HG02885 (cell line): Measurements from ENCODE around the gene ATP6V1B1.

Source experiments
- ATAC-seq: cut with Tn5 transposase; IDR thresholded peaks from one replicate; pipeline ENCODE4 v1.9.1; 2021; ENCODE audit warnings: mild to moderate bottlenecking; ENCODE audit not compliant: unreplicated experiment, poor library complexity

The ATP6V1B1 gene

DNA sequence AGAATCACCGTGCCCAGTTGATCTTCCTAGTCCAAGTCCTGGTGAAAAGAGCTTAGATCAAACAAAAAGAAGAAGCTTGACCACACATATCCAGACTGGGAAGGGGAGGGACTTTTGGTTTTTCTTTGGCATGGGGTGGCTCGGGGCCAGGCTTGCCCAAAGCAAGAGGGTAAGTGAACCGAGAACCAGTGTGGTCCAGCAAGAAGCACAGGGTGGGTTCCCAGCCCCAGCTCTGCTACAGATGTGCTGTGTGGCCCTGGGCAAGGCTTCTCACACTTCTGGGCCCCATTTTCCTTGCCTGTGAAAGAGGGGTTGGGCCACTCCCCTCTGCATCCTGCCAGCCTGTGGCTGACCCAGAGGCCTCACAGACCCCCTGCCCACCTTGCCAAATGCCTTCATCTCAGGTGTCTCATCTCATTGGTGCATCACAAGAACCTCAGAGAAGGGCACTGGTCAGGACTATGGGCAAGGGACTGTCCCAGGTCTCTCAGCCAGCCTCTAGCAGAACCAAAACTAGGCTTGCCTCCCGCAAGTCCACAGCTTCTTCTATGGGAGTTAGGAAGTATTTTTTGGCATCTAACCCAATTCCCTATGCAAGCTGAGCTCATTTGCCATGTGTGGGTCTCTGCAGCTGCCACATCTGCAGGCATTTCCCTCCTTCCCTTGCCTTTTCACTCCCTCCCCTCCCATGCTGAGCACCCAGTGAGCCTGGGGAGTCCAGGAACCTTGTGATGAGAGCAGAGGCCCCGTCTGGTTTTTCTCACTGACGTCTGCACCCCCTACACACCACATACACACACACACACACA, 6.9 kb downstream of the ATP6V1B1 start:
- ATAC-seq = no peak

DNA sequence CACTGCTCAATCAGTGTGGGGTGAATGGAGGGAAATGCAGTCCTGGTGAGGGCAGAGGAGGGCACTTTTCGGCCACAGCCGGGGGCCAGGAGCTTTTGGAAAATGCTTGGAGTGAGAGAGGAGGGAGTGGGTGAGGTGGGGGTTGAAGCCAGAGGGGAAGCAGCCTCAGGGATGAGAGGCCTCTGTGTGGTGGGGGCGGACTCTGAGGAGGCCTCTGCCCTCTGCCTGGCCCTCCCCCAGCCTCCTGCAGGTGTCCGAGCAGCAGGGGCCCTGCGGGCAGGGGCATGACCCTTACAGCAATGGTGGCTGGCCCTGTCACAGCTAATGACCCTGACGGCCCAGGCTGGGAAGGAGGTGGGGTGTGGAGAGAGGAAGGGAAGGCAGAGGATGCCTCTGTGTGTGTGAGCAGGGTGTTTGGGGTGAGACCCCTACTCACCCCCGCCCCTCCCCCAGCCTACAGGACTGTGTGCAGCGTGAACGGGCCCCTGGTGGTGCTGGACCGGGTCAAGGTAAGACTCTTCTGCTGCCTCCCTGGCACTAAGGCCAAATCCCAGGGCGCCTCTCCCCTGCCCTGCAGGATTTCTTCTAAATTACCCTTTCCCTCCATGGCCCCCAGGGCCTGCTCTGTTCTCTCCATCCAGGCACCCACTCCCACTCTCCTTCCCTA, 7.6 kb downstream of the ATP6V1B1 start:
- no peak for ATAC-seq

DNA sequence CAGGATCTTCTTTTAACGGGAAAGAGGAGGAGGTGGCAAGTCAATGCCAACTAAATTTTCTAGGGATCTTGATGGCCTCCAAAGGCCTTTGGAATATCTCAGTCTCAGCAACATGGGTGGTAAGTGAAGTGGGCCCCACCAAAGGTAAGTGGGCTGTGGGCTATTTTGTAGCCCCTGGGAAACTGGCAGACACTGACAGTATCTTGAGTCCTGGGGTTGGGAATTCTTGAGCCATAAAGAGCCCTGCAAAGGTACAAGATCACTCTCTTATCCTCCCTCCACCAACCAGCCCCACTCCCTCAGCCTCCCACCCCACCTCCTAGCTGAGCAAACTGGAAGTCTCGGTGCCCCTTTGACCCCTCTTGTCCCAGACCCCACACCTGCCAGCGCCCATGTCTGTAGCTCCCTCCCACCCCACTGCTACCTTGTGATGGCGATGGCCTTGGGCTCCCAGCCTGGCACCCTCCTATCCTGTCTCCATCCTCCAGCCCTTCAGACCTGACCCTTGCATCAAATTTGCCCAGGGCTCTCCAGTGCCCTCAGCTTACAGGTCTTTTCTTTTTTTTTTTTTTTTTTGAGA, 8.5 kb downstream of the ATP6V1B1 start:
- ATAC-seq = no peak

DNA sequence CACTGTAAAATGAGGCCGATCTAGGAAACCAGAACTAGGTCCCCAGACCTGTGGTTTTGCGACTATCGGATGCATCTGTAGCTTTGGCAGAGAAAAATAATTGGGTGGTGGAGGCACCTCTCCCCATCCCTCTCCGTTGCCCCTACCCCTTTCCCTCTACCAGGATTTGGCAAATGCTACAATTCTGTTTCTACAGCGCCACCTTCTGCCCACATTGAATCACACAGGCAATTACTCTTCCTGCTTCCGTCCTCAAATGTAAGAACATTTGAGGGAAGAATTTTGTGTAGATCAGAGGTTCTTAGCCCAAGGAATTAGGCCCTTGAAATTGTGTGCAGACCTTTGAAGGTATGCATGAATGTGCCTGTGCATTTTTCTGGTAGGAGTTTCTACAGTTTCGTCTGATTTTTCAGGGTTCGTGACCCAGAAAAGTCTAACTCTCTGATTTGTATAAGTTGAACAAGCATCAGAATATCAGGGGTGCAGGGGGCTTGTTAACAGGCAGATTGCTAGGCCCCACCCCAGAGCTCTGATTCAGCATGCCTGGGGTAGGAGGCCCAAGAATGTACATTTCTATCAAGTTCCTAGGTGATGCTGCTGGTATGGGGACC, 11.2 kb downstream of the ATP6V1B1 start:
- no peak for ATAC-seq

DNA sequence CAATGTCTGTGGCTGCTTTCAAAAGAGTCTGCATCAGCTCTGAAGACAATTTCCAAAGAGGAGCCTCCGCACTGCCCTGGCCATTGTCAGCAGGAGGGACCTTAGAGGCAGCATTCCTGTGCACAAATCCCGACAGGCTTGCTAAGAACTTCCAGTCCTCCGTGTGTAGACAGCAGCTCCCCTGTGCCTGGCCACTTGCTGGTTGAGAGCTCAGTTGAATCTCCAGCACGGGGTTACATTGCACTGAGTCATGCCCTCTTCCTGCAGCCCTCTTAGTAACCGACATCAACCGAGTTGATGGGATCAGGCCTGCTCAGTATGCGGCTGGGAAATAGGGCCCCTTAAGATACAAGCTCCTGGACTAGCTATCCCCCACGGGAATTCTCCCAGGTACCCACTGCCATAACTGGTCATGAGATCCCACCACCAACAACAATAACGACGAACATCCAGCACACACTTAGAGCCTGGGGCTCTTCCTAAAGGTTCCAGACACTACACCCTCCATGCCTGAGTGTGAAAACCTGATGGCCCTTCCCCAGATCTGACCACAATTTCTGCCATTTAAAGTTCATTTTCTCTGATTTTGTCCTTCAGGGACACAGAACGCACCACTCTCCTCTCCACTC, 12.0 kb downstream of the ATP6V1B1 start:
- ATAC-seq = no peak

DNA sequence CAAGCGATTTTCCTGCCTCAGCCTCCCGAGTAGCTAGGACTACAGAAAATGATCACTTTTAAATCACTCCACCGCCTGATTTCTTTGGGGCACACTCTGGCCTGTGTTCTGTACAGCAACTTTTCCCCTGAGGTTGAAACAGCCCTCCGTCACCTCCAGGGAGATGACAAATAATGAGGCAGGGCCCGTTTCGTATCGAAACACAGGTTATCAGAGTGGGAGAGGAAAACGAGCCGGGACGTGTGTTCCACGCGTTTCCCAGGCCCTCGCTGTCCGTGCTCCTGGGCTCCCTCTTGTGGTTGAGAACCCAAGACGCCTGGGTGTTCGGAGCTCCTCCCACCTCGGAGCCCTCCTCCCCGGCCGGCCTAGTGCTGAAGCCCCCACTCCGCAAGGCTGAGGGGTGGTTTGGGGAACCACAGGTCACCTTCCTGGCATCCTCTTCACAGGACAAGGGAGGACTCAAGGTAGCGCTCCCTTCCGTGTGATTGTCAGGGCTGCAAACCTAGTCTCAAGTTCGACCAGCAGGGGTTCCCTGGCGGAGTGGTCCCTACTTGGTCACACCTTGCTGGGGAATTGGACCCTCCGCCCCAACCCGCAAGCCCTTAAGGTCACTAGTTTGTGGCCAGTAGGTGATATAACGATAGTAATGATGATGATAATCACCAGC, 12.8 kb downstream of the ATP6V1B1 start:
- ATAC-seq = peak; percentile 87

DNA sequence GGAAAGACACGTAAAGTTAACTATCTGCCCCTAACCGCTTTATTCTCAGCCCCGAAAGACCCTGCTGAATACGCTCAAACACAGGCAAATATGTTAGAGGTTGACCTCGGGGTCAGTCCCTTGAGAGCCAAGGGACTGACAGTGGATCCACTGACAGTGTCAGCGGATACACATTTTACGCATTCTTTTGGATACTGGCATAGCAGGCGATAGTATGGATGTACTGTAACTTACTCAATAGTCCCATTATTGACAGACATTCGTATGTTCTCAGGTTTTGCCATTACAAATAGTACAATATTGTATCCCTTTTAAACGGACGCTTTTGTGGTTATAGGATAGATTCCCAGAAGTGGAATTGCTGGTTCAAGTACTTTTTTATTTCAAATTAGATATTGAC, 13.4 kb downstream of the ATP6V1B1 start:
- ATAC-seq = no peak

DNA sequence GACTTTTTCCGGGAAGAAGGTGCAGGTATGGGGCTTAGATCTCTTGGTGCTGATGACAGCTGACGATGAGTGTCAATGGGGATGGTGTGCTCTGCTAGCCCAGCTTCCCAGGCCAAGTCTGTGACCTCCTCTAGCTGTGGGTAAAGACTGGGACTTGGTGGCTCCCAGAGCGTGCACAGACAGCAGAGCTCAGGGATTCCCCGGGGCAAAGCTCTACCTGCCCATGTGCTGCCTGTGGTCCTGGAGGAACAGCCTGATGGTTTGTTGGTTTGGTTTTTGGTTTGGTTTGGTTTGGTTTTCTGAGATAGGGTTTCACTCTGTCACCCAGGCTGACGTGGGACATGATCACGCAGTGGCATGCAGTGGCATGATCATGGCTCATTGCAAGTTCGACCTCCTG, 19.2 kb downstream of the ATP6V1B1 start:
- ATAC-seq = no peak

DNA sequence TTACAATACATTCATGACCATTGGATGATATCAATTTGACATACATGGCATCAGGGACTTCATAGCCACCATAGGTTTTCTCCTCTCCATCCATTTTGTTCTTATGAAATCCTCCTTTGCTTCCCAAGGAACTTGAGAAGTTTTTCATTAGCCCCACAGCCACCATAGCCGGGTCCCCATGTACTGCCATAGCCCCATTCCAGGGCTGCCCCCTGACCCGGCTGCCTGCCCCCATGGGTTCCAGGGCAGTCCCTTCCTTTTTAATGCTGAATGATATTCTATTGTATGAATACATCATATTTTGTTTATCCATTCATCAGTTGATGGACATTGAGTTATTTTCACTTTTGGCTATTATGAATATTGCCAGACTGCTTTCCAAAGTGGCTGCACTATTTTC, 20.4 kb downstream of the ATP6V1B1 start:
- ATAC-seq = no peak

DNA sequence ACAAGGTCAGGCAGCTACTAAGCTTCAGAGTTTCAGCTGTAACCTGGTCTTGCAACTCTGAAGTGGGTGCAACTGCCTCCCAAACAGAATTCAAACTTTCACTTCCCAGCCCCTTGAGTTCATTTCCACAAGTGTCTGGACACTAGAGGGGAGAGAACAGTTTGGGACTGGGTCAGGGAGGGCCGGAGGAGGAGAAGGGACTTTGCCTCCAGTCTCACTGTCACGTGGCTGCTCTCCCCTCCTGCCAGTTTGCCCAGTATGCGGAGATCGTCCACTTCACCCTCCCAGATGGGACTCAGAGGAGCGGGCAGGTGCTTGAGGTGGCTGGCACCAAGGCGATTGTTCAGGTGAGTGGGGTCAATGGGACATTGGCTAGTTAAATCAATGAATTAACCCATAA, 22.1 kb downstream of the ATP6V1B1 start:
- no peak for ATAC-seq

DNA sequence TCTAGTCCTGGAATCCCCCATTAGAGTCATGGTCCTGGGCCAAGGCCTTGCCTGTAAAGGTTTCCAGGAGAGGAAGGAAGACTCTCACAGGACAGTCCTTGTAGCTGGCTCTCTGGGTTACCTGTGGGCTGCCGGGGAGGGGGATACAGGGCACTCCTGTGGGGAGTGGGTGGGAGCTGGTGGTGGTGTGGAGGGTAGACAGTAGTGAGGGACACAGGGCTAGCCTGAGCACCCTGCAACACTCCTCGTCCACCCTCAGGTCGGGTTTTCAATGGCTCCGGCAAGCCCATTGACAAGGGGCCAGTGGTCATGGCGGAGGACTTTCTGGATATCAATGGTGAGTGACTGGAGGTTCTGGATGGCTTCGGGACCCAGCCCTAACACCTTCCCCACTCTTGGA, 23.1 kb downstream of the ATP6V1B1 start:
- no peak for ATAC-seq

DNA sequence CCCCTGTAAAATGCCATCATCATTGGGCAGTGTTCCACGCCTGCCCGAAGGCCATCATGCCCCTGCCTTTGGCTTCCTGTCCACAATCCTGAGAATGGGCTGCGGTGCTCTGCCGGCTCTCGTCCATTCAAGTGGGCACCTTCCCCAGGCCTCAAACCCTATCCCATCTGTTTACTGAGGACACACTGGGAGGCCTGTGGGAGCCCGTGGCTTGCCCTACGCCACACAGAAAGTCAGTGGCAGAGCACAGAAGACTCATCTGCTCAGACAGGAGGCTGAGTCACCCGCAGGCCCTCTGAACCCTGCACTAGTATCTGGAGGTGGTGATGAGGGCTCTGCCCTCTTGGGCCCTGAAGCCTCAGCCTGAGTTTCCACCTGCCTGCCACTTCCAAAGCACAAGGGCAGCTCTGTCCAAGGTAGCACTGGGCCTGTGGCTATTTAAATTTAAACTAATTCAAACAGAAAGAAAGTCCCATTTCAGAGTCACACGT, 23.6 kb downstream of the ATP6V1B1 start:
- ATAC-seq = no peak

DNA sequence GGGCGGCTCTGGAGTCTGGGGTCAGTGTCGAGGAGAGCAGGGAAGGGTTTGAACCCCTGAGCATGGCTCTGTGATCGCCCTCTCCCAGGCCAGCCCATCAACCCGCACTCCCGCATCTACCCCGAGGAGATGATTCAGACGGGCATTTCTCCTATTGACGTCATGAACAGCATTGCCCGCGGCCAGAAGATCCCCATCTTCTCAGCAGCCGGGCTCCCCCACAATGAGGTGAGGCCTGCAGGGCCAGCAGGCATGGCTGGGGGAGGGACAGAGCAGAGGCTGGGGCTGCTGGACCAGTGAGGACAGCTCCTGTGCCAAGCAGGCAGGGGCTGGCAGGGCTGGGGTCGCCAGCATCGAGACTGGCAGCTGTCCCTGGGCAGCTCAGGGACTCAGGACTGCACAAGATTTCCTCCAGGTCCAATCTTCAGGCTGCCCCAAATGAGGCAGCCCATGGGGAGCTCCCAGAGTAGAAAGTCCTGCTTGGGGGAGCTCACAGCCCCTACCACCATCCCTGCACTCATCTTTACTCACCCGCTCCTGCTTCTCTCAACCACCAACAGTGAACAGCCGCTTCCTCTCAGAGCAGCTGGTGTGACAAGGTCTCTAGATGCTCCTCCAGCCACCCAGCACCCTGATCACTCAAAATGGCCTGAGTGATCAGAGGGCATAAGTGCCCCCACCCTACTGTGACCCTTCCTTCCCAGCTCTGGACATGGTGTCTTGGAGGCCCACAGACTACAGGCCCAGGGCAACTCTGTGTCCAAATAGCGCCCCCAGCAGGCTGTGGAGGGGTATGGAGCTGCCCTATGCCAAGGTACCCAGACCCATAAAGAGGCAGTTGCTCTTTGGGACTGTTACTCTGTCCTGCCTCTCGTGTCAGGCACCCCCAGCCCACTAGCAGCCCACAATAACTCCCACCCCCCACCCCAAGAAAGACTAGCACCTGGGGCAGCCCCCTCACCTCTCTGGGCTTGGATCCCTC, 24.4 kb downstream of the ATP6V1B1 start:
- ATAC-seq = no peak

DNA sequence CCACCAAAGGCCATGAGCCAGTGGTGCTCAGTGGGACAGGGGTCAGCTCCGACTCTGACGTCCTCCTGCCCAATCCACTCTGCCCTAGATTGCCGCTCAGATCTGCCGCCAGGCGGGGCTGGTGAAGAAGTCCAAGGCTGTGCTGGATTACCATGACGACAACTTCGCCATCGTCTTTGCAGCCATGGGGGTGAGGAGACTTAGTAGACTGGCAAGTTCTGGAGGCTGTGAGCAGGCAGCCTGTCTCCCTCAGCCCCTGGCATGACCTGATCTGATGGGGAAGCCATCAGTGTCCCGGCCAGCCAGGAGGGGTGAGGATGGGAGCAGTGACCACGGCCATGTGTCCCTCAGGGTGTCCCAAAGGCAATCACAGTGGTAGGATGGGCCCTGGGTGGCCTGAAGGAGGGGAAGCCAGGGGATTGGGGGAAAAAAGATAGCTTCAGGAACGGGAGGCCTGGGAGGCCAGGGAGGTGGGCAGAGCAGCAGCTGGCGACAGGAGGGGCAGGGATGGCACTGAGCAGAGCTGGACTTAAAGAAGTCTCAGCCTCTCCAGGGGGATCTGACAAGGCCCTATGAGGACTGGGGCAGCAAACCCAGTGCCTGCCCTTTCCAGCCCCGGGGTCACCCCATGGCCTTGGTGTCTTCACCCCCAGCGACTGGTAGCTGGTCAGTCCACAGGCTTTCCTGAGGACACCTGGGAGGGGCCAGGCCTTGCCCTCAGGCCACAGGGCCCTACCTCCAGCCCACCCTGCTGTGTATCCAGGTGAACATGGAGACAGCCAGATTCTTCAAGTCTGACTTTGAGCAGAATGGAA, 25.3 kb downstream of the ATP6V1B1 start:
- ATAC-seq = no peak

DNA sequence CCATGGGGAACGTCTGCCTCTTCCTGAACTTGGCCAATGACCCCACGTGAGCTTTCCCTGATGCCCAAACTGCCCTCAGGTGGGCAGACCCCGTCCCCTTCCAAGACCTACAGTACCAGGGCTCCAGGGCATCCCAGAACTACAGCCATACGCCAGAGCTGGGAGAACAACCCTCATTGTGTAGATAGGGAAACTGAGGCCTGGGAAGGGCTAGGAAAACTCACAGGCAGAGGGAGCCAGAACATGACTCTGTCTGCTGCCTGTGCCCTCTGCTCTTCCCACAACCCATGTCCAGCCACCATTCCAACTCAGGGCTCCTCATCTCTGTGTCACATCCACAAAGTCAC, 25.9 kb downstream of the ATP6V1B1 start:
- no peak for ATAC-seq

DNA sequence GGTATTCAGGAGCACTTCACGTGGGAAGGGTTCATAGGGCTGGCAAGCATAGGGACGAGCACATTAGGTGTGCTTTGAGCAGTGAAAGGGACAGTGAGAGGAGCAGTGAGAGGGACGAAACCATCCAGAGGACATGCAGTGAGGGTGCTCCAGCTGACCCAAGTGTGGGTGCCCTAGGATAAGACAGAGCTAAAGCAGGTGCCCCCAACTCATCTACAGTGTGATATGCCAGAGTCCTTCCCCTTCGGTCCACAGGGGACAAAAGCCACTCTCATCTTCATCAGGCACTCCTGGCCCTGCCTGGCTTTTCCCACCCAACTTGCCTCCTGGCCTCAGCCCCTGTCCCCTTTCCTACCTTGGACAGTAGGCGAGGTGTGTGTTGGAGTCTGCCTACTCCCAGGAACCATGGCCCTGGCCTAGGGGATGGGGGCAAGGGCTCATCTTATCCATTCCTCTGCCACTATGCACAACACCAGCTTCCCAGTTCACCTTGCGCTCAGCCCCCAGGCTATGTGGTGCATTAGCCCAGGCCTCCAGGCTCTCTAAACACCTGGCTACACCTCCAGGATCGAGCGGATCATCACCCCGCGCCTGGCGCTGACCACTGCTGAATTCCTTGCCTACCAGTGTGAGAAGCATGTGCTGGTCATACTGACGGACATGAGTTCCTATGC, 26.6 kb downstream of the ATP6V1B1 start:
- ATAC-seq = no peak
